GM21619 (cell line): ENCODE results near the gene KIFAP3.

ENCODE experiments used
- ATAC-seq: cut with Tn5 transposase; IDR thresholded peaks from one replicate; pipeline ENCODE4 v1.9.1; 2021; ENCODE audit not compliant: unreplicated experiment

The KIFAP3 gene

DNA sequence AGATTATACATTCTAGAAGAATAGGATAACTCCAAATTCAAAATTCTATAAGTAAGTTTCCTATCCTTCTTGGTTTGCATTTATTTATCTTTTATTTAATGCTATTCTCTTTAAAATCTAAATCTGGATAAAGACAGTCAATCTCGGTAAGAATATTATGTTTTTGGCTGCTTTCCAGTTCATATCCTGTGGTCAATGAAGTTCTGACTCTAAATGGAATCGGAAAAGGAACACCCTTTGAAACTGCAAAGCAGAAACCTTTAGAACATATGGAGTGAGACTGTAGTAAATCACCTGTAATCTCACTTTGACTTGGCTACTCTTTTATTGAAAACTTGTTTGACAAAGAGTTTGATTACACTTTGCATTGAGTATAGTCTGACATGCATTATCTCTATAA, 85.2 kb downstream of the KIFAP3 start:
- ATAC-seq = no peak

DNA sequence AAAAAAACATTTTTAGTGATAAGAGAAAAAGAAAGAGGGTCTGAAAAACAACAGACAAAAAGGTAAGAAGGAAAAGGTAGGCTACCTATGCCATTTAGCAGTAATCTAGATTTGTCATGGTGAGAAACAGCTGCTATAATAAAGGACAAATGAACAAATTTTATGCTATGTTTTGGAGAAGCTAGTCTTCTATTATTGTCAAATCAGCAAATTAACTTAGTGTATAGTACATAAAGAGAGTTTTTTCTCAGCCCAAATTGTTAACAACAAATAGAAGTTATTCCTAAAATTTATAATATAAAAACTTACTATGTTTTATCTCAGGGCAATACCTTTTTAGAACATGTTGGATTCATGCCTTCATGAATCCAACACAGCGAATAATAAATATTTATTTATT, 88.7 kb downstream of the KIFAP3 start:
- ATAC-seq = no peak

DNA sequence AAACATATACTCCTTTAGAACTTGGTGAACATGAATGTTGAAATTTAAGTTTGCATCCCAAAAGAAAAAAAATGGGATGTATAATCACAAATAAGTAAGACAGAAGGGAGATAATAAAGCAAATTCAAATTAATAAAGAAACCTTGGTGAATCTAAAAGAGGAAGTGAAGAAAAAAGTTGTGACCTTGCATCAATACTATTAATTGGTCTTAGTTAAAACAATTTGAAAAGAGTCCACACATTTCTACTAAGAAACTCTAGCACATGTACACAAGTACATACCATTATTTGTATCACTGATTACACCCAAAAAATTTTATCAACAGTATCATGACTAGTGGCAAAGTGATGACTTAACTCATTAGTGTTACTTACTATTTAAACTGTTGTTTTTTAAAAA, 100.4 kb downstream of the KIFAP3 start:
- no peak for ATAC-seq

DNA sequence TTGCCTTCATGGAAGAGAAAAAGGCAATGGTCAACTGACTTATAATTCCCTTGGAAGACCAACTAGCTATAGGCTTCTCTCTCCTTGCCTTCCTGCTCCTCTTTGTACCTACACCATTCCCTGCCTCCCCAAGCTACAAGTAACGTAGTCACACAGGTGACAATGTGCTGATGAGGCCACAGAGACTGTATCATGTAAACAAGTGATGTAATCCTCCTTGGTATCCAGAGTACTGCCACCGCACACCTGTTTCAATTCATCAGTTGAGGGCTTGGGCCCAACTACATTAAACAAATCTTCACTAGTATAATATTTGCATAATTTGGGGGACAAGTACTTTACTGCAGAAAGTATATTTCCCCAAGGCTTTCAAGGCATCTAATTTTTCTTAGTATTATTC, 104.4 kb downstream of the KIFAP3 start:
- no peak for ATAC-seq

DNA sequence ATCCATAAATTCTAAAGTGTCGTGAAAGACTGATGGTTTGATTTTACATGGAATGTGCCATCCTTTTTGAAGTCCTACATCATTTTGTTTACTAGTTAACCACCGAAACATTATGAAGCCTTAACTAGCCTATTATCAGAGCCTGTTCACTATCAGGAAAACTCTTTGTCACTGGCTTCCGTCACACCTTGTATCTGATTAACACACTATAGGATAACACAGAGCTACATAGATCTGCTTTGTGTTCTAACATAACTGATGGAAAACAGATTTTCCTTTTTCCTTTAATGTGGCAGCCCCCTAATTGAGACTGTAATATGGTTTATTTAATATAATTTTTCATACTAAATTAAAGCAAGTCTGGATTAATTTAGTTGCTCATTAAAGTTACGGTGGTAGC, 106.3 kb downstream of the KIFAP3 start:
- no peak for ATAC-seq

DNA sequence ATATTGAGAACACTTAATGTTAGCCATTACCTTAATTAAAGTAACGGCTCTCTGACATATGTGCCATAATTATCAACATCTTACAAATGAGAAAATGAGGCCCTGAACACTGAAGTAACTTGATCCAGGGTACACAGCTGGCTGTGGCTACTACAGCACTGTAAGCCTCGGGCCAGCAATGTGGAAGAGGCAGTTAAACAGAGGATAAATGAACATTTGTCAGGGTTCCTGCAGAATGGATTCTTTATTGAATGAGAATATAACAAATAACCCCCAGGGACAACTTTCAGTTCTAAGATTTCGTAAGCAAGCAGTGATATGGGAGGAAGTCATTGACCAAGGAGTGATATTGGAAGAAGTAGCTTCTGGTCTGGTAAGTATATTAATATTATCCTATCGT, 110.3 kb downstream of the KIFAP3 start:
- ATAC-seq = no peak

DNA sequence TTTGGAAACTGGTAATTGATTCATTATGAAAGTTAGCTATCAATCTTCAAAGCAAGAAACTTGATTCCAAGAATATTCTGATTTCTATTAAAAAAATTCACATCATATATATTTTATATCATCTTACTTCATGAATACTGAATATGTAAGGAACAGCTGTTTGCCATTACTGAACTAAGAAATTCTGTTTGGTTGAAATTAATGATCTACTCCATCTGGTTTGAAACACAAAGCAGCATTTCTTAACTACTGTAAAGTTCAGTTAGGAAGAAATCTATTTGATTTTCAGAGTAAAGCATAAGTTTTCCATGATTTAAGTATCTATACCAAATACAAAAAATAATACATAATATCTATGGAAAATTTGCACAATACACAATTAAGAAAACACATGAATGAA, 114.8 kb downstream of the KIFAP3 start:
- ATAC-seq = no peak

DNA sequence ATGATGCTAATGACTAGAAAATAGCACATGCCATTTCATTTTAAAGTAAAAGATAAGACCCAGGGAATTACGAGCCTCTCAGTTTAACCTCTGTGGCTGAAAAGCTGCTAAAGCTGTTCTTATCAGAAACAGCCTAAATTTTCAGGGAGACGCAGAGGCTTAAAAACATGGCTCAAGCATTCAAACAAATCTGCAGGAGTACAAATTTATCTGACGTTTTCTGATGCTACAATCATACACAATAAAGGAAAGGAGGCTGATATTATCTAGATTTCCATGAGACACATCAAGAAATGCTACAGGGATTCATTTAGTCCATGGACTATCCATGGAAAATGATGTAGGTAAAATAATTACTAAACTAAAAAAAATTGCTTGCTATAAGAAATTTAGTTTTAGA, 115.5 kb downstream of the KIFAP3 start:
- ATAC-seq = no peak

DNA sequence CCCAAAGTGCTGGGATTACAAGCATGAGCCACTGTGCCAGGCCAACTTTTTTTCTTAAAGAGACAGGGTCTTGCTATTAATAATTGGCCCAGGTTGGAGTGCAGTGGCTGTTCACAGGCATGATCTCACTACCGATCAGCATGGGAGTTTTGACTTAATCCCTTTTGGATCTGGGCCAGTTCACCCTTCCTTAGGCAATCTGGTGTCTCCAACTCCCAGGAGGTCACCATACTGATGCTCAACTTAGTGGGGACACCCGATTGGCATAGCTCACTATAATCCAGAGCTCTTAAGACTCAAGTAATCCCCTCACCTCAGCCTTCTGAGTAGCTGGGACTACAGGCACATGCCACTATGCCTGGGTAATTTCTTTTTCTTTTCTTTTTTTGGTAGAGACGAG, 116.6 kb downstream of the KIFAP3 start:
- no peak for ATAC-seq

DNA sequence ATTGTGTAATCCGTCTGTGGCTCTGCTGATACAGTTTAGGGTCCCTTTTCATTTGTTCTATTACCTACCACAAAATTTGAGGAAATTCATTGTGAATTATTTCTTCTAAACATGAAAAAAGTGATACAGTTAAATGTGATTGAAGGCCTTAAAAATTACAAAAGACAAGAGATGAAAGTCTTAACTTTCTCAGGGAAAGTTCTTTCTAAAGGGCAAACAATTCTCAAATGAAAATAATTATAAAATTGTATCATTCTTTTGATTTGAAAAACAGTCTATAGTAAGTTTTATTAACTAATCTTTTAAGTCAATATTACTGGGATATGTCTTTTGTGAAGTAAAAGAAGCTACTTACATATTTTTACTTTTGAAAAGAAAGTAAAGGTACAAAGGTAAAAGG, 123.4 kb downstream of the KIFAP3 start:
- no peak for ATAC-seq

DNA sequence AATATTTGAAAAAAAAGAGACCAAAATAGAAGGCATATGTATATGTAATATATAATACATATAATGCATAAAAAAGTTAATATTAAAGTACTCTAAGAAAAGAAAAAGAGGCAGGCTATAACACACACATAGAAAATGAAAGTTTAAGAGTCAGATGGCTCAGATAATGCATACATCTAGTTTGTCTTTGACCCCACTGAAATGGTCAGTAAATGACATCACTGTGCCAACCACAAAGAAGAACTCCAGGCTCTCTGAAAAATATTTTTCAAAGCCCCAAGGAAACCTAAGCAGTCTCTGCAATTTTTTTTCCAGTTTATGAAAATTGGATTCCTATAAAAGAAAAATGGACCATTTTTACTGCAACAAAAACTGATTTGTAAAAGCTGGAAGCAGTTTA, 125.4 kb downstream of the KIFAP3 start:
- ATAC-seq = no peak

DNA sequence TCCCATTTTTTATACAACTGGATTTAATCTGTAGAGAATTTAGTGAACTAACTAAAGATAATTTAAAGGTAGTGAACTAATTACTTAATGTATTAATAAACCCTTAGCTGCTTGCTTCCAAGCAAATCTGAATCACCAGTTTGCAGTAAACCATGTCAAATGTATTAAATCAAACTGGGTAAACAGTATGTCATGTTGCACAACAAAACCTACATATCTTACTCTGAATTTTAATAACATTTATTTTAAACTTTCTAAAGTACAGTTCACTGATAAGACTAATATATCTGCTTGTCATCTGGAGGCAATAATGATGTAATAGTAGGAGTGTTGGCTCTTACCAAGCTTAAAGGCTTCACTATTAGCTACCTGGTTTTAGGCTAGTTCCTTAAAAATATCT, 128.3 kb downstream of the KIFAP3 start:
- ATAC-seq = no peak

DNA sequence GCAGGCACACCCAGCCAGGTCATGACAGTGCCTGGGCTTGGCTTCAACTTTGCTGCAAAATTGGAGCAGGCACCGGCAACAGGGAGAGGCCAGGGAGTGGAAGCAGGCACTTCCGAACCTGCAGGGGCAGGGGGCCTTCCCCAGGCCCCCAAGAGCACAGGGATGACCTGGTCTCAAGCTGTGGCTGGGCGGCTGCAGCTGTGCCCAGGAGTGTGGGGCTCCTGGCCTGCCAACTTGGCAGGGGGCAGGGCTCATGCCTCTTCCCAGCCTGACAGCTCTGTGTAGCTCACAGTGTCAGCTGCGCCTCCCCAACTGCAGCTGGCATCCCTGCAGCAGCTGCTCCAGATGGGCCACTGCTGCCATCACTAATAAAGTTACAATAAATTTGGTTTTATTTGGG, 129.3 kb downstream of the KIFAP3 start:
- ATAC-seq = no peak

DNA sequence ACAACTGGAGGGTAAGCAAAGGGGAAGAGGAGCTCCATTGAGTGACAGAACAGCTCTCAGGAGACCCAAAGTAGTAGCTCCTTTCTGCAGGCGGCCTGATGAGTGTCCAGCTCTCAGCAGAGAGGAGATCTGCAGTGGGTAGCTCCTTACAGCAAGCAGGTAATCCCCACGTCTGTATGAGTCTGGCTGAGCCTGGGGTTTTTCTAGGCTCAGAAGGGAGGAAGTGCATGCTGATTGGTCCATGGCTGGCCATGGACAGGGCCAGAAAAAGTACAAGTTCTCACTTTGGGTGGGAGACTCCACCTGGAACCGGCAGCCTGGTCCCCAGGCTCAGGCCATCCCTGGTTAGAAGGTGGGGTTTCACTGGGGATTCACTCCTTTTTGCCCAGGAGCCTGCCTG, 129.9 kb downstream of the KIFAP3 start:
- ATAC-seq = no peak

DNA sequence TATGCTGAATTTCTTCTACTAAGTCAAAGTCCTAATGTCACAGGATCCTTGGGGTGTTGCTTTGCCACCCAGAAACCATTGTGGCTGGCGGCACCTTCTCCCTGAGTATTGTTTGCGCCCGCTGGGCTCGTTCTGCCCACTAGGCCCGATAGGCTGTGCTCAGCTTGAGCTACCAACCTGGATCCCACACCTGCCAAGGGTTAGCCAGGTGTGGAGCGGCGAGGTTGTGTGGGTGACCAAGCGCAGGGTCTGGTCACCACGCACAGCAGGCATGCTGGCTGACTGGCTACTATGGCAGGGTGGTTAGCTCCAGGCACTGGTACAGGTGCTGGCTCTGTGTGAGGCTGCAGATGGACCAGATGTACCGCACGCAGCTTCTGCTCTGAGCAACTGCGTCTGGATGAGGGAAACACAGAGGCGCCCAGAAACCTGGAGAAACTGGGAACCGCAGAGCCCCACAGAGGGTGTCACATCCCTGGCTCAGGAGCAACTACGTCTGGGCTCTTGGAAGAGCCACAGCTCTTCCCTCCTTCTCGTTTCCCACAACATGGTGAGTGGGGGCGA, 130.4 kb downstream of the KIFAP3 start:
- ATAC-seq = no peak

DNA sequence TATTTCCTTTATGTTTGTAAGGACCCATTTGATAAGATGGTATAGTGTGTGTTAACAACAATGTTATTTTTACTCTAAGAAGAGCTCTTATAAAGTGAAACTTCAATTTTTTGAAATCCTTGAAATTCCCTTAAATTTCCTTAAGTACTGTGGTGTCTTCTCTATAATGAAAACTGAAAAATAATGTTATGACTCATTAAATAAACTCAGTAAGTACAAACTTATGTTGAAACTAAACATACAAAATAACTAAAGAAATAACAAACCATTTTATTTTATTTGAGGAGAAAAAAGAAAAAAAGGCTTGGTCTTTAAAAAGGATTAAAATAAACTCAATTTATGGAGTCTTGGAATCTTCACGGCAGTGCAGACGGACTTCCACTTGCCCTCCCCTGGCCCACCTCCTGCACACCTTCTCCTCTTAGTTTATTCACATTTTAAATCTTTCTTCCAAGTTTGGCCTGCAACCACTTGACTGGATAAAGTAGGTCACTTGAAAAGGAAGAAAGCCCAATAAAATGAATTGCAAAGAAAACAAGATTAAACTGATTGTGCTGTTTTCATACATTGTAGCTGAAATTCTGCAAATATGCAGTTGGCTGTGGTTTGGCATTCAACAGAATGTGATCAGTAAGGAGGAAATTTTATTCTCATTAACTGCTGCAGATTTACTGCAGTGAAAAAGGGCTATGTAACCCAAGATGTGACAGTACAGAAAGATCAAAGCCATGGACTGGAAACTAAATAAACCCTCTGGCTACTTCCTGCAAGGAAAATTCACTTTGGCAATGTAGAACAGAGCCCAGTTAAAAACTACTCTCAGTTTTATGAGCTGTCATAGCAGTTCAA, 132.3 kb downstream of the KIFAP3 start:
- ATAC-seq = no peak

DNA sequence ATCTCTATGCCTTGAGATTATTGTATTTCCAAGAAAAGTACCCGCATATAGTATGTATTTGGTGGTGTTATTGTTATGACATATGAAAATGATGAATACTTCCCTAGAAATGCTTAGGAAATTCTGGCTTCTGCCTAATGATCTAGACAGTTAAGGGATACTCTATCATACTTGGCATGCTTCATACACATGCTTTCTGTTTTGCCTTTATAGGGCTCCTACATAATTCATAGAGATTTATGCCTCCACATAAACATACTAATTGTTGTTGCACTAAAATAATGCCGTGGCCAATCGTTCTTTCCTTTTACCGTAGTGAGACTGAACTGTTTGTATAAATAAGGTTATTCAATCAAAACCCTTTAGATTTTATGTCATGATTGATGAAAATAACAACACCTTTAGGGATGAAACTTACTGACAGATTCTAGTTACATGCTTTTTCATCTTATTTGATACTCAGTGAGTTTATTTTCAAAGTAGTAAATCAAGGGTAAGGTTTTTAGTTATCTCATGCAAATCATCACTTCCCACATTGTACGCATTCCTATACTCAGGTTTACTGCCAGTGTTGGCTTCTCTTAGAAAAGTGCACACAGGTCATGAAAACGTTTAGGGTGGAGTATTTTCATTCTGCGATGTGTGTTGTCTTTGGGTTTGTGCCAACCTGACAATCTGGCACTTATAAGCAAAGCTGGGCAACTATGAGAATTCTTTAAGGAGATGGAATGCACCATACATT, 140.3 kb downstream of the KIFAP3 start:
- ATAC-seq = no peak

DNA sequence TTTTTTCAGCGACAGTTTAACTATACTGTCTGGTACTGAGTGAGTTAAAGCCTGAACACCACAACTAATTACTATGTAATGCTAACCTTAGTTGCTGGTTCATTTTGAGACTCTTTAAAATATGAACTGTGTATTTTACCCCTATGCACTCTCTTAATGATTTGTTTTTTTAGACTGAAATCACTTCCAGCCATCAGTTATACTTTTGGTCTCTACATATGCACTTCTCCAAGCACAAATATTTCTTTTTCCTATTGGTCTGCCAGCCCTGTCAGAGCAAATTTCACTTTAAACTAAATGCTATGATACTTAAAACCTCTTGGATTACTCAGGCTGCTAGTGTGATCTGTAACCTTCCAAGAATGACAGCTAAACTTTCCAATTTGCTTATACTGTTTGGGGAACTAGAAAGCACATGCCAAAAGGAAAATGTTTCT, 142.7 kb downstream of the KIFAP3 start:
- ATAC-seq = no peak

DNA sequence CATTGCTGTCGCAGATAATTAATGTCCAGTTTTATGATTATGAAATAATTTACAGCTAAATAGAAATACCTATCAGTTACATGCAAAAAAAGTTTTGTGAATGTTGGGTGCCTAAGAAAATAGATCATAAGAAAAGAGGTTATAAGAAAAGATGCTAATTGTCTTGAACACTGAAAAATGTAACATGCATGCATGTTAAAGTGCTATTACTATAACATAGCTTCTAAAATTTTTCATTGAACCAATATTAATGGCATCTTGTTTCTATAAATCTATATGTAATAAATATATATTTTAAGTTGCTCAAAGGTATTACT, 145.3 kb downstream of the KIFAP3 start:
- ATAC-seq = no peak

DNA sequence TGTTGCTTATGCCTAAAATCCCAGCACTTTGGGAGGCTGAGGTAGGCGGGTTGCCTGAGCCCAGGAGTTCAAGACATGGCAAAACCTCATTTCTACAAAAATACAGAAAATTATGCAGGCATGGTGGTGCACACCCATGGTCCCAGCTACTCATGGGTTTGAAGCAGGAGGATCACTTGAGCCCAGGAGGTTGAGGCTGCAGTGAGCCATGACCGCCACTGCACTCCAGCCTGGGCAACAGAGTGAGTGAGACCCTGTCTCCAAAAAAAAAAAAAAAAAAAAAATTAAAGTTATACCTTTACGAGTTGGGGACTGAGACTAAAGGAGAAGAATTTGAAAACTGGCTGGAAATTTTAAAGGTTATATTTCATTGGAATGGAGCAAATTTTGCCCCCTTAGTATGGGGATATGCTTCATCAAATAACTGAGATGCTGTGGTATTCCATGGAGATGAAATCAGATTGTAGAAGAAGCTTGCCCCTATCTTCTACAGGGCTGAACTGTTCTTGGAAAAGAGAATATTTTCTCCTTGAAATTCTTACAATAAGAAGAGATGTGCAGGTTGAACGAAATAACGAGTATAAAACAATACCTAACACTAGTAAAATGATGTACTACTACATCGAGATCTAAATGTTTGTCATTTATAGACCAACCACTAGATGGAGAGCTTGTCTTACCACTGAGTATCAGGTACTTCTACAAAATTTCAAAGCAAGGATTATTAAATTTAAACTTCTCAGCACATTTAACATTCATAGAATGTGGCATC, 145.9 kb downstream of the KIFAP3 start:
- ATAC-seq = peak; percentile 67
